Esophagus mucosa (tissue), 1 donor: Measurements from ENCODE around the gene SCAPER. TPM values are rescaled to one million over a fixed set of nuclear protein-coding genes. Genes with fewer than 3 reads are reported as not detected.
A peak's percentile ranks its signal among the peaks of the same experiment; 100 is the strongest.
"Not testable (repeated sequence)": the region's sequence is repeated elsewhere in the genome, so short reads cannot be mapped to it uniquely, and the experiment has no call there.

ENCODE experiments used
- ATAC-seq: fragments of 200-7000 bp; cut with Tn5 transposase; one replicate; pipeline ENCODE4 v1.9.1; 2020
- total RNA-seq: library from RNA; stranded (reverse); gene quantifications from one replicate; pipeline ENCODE4 v1.2.4, GENCODE V29; 2023
- donor health status: DM: yes; HTN: yes; CAD: no.

Gene SCAPER
- total RNA-seq, 1 donor from 2014 or later: 19.5 TPM

GRCh38 chr15:76337059-76337695 lies 568.0 kb downstream of the SCAPER start:
- no peak for ATAC-seq

- no peak for ATAC-seq
Observed at GRCh38 chr15:76336254-76337058, 568.7 kb downstream of the SCAPER start, which contains the start of gene ISL2. Gene ISL2, plus strand, starts transcription at chr15:76336773. Its CDS starts 111 bp downstream, at chr15:76336884.

- ATAC-seq: no peak
Observed at GRCh38 chr15:76335307-76336253, 569.6 kb downstream of the SCAPER start.

GRCh38 chr15:76334438-76335306 lies 570.5 kb downstream of the SCAPER start:
- no peak for ATAC-seq

GRCh38 chr15:76333720-76334437 lies 571.3 kb downstream of the SCAPER start:
- ATAC-seq: peak; percentile 21

GRCh38 chr15:76333309-76333708 lies 571.8 kb downstream of the SCAPER start:
- ATAC-seq: no peak

GRCh38 chr15:76332796-76333195 lies 572.3 kb downstream of the SCAPER start:
- no peak for ATAC-seq

- peak; percentile 56 for ATAC-seq
Observed at GRCh38 chr15:76330080-76330680, 575.0 kb downstream of the SCAPER start.

- no peak for ATAC-seq
Observed at GRCh38 chr15:76328958-76329357, 576.2 kb downstream of the SCAPER start.

- no peak for ATAC-seq
Observed at GRCh38 chr15:76328106-76328696, 576.9 kb downstream of the SCAPER start.

GRCh38 chr15:76327191-76328105 lies 577.7 kb downstream of the SCAPER start:
- ATAC-seq: no peak

GRCh38 chr15:76325704-76326103 lies 579.4 kb downstream of the SCAPER start:
- no peak for ATAC-seq

GRCh38 chr15:76324066-76324465 lies 581.1 kb downstream of the SCAPER start:
- no peak for ATAC-seq

- ATAC-seq: no peak
Observed at GRCh38 chr15:76321602-76322001, 583.5 kb downstream of the SCAPER start.

- ATAC-seq: no peak
Observed at GRCh38 chr15:76321171-76321570, 584.0 kb downstream of the SCAPER start.

- no peak for ATAC-seq
Observed at GRCh38 chr15:76320012-76320411, 585.1 kb downstream of the SCAPER start.

- ATAC-seq: peak; percentile 6
Observed at GRCh38 chr15:76313731-76314130, 591.4 kb downstream of the SCAPER start.

GRCh38 chr15:76313175-76313567 lies 592.0 kb downstream of the SCAPER start:
- ATAC-seq: not testable (repeated sequence)

- ATAC-seq: no peak
Observed at GRCh38 chr15:76312540-76313174, 592.5 kb downstream of the SCAPER start.
